COLO668 (cell line): ENCODE results near the gene NOL12.
A peak's percentile ranks its signal among the peaks of the same experiment; 100 is the strongest.
"Not testable (repeated sequence)": the region's sequence is repeated elsewhere in the genome, so short reads cannot be mapped to it uniquely, and the experiment has no call there.

Source experiments
- DNase-seq: peaks from one replicate; lab custom pipeline; 2025; ENCODE audit not compliant: unreplicated experiment; lab: John Stamatoyannopoulos, UW

NOL12 gene

GRCh38 chr22:37678372-37678771 lies 7.8 kb upstream of the NOL12 start:
- no peak for DNase-seq

- no peak for DNase-seq
Measured at GRCh38 chr22:37679670-37680069, 6.5 kb upstream of the NOL12 start.

- no peak for DNase-seq
Measured at GRCh38 chr22:37680191-37680851, 5.8 kb upstream of the NOL12 start.

- no peak for DNase-seq
Measured at GRCh38 chr22:37681001-37681424, 5.1 kb upstream of the NOL12 start.

GRCh38 chr22:37681556-37682049 lies 4.5 kb upstream of the NOL12 start:
- peak; percentile 71 for DNase-seq

- no peak for DNase-seq
Measured at GRCh38 chr22:37684803-37685615, 1.1 kb upstream of the NOL12 start.

- DNase-seq: no peak
Measured at GRCh38 chr22:37690407-37690806, 4.3 kb downstream of the NOL12 start.

- DNase-seq: no peak
Measured at GRCh38 chr22:37690901-37691504, 4.9 kb downstream of the NOL12 start.

- no peak for DNase-seq
Measured at GRCh38 chr22:37692627-37693285, 6.6 kb downstream of the NOL12 start.

GRCh38 chr22:37694131-37694530 lies 8.0 kb downstream of the NOL12 start:
- not testable (repeated sequence) for DNase-seq

- not testable (repeated sequence) for DNase-seq
Measured at GRCh38 chr22:37696260-37696656, 10.1 kb downstream of the NOL12 start.

- peak; percentile 88 for DNase-seq
Measured at GRCh38 chr22:37696657-37697537, 10.8 kb downstream of the NOL12 start, which contains the start of gene TRIOBP. Gene TRIOBP, plus strand, starts transcription at chr22:37697048. Its CDS starts 4,318 bp downstream, at chr22:37701366.

- DNase-seq: no peak
Measured at GRCh38 chr22:37697538-37697835, 11.3 kb downstream of the NOL12 start.

- no peak for DNase-seq
Measured at GRCh38 chr22:37701141-37701786, 15.1 kb downstream of the NOL12 start.

GRCh38 chr22:37703906-37704305 lies 17.8 kb downstream of the NOL12 start:
- no peak for DNase-seq

GRCh38 chr22:37704645-37705044 lies 18.5 kb downstream of the NOL12 start:
- no peak for DNase-seq

GRCh38 chr22:37705205-37705604 lies 19.1 kb downstream of the NOL12 start:
- no peak for DNase-seq

GRCh38 chr22:37708580-37709444 lies 22.7 kb downstream of the NOL12 start:
- no peak for DNase-seq

- DNase-seq: no peak
Measured at GRCh38 chr22:37709445-37709765, 23.3 kb downstream of the NOL12 start.
